GM21390 (cell line): Measurements from ENCODE around the gene EML6.

Experiments used
- ATAC-seq: cut with Tn5 transposase; IDR thresholded peaks from one replicate; pipeline ENCODE4 v1.9.1; 2021; ENCODE audit not compliant: unreplicated experiment

Gene EML6

GRCh38 chr2:54902763-54903162 is 179.3 kb downstream of the EML6 start:
- no peak for ATAC-seq

GRCh38 chr2:54903736-54904554 is 180.5 kb downstream of the EML6 start:
- ATAC-seq: no peak

GRCh38 chr2:54904836-54905235 is 181.4 kb downstream of the EML6 start:
- ATAC-seq: no peak

GRCh38 chr2:54906716-54907115 is 183.3 kb downstream of the EML6 start:
- ATAC-seq: no peak

- no peak for ATAC-seq
Observed at GRCh38 chr2:54907663-54908062, 184.2 kb downstream of the EML6 start.

- ATAC-seq: no peak
Observed at GRCh38 chr2:54908591-54908990, 185.1 kb downstream of the EML6 start.

GRCh38 chr2:54909001-54909400 is 185.5 kb downstream of the EML6 start:
- ATAC-seq: no peak

GRCh38 chr2:54912305-54912704 is 188.8 kb downstream of the EML6 start:
- ATAC-seq: no peak

- no peak for ATAC-seq
Observed at GRCh38 chr2:54912893-54913292, 189.4 kb downstream of the EML6 start.

- ATAC-seq: no peak
Observed at GRCh38 chr2:54914637-54915036, 191.2 kb downstream of the EML6 start.

GRCh38 chr2:54915101-54915500 is 191.6 kb downstream of the EML6 start:
- no peak for ATAC-seq

- no peak for ATAC-seq
Observed at GRCh38 chr2:54916637-54917036, 193.2 kb downstream of the EML6 start.

GRCh38 chr2:54918647-54919280 is 195.3 kb downstream of the EML6 start:
- no peak for ATAC-seq

GRCh38 chr2:54920660-54921059 is 197.2 kb downstream of the EML6 start:
- no peak for ATAC-seq

- no peak for ATAC-seq
Observed at GRCh38 chr2:54924121-54924520, 200.7 kb downstream of the EML6 start.

- ATAC-seq: no peak
Observed at GRCh38 chr2:54925022-54925421, 201.6 kb downstream of the EML6 start.

GRCh38 chr2:54927085-54927750 is 203.8 kb downstream of the EML6 start:
- ATAC-seq: no peak

- no peak for ATAC-seq
Observed at GRCh38 chr2:54927751-54928615, 204.5 kb downstream of the EML6 start.

GRCh38 chr2:54928719-54929118 is 205.3 kb downstream of the EML6 start:
- no peak for ATAC-seq

- no peak for ATAC-seq
Observed at GRCh38 chr2:54931473-54931872, 208.0 kb downstream of the EML6 start.

- ATAC-seq: no peak
Observed at GRCh38 chr2:54935389-54935788, 211.9 kb downstream of the EML6 start.
